CD1c-positive myeloid dendritic cell (primary cell): Measurements from ENCODE around the gene PLPP3.

Experiments
- DNase-seq: peaks from one replicate; pipeline ENCODE4 v3.0.0-alpha.2; 2016; ENCODE audit errors: extremely low spot score

The PLPP3 gene

DNA sequence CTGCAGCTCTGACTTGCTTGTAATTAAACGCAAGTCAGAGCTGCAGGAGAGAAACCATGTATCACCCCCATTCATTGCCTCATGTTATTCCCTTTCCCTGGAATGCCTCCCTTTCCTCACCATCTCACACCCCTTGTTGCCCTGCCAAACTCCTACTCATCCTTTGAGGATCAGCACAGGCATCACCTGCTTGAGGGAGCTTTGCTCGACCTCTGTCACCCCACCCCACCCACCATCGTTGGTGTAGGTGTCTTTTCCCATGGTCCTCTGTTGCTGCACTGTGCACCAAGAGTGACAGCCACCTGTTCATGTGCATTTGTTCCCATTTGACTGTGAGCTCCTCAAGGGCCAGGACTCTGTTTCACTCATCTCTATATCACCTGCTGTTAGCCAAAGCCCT lies 117.2 kb downstream of the PLPP3 start:
- DNase-seq = no peak

GRCh38 chr1:56461158-56462127 lies 117.9 kb downstream of the PLPP3 start:
- DNase-seq = no peak

DNA sequence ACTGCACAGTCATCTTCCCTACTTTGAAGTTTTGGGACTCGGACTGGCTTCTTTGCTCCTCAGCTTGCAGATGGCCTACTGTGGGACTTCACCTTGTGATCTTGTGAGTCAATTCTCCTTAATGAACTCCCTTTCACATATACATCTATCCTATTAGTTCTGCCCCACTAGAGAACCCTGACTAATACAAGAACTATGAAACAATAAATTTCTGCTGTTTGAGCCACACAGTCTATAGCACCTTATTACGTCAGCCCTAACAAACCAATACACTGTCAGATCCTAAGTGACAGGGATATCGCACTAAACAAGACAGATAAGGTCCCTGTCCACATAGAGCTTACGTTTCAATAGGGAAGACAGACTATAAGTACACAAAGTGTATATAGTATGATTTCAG lies 120.1 kb downstream of the PLPP3 start:
- no peak for DNase-seq

- DNase-seq = no peak
These were observed 121.5 kb downstream of the PLPP3 start for GRCh38 chr1:56457756-56458375.

GRCh38 chr1:56456435-56457101 lies 122.8 kb downstream of the PLPP3 start:
- DNase-seq = no peak

DNA sequence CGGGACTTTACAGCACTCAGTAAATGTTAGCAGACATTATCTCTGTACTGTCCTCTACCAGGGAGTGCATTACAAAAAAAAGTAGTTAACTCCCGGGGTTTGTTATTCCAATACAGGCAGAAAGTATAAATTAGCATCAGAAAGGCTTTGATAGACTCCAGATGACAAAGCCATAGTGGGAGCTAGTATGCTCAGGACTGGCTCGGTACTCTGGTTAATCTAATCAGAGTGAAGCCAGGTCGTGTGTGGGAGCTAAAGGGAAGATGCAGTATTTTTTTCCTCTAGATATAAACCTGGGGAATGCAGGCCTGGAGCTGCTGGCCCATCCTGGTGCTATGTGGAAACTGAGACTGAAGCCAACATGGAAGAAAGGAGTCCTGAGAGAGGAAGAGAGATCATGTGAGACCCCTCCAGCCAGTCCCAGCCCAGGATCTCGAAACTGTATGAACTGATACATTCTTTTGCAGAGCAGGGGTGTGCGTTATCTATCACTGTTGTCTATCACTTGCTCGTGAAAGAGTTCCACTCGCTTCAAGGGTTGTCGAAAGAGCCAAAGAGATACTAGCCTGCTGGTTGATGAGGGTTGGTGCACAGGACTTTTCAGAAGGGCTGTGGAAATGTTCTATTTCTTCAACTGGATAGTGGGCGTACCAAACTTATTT lies 125.8 kb downstream of the PLPP3 start:
- DNase-seq = no peak

GRCh38 chr1:56453016-56453415 lies 126.3 kb downstream of the PLPP3 start:
- no peak for DNase-seq

DNA sequence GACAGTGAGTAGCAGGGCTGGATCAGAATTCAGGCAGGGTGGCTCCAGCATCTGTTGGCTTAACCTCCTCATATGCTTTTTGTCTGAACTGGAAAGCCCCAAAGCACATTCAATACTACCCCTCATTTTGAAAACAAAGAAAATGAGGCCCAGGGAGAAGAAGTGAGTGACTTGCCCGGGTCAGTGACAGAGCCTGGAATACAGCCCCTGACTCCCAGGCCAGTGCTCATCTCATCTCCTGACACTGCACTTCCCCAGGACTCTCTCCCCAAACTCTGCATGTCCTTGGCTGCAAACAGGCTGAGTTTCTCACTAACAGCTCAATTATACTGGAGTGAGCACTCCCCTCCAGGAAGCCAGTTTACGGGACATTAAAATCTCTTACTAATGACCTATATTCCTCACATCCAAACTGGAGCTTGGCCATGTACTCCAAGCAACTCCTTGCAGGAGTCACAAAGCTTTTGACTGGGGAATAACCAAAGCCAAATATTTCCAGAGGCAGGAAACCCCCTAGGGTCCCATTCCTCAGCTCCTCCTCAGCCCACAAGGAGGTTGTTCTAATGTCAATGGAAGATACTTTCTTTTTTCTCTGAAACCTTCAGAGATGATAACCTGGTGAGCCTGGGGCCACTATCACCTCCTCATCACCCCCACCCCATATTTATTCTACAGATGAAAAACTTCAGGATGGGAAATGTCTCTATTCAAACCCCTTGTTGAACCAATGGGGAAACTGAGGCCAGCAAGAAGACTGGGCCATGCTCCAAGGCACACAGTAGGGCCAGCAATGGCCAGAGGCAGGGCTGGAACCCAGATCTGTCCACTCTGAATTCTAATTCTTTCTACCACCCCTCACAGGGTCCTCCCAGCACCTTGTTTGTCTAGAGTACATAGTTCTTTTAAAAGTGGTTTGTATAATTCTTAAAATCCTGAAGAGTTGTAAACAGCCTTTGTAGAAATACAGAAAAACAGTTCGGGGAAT lies 127.0 kb downstream of the PLPP3 start:
- DNase-seq = no peak

DNA sequence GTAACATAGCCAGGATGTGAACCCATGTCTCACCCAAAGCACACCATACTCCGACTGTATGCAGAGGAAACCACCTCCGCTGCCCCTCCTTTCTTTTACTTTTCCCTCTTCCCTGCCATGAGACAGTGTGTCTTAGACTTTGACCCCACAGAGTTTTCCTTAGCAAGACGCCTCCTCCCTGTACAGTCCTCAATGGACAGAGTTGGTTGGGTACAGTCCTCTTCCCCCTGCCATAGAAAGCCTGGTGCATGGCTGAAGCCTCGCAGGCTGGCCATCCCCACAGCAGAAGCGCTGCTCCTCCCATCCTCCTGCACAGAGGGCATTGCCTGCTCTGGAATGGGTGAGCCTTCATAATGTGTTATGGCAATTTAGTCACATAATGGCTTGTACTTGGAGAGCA lies 127.9 kb downstream of the PLPP3 start:
- no peak for DNase-seq

DNA sequence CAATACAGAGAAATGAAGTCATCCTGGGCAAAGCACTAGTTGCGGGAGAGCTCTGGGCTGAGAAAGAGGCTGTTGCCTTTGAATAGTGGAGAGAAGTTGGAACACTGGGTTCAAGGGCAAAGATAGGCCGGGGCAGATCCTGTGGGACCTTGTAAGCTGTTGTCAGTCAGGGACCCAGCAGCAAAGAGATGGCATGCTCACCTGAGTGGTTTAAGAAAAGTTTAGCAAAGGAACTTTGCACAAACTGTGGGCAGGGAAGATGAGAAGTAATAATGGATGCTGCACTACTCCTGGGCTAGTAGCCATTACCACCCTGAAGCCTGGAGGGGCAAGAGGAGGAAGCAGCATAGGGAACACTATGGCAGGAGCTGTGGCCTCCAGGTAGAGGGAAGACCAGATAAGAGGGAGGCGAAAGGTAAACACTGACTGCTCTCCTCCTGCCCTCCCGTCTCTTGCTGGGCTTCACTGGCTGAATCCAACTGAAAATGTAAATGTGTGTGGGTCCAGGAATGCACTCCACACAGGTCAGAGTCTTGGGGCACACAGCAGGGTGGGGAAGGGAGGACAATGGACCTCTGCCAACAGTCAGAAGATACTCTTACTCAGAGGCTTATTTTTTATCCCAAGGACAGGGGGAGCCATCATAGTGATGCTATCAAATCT lies 129.2 kb downstream of the PLPP3 start:
- DNase-seq = no peak

- no peak for DNase-seq
These were observed 130.6 kb downstream of the PLPP3 start for GRCh38 chr1:56448529-56449300.

GRCh38 chr1:56447823-56448222 lies 131.5 kb downstream of the PLPP3 start:
- DNase-seq = no peak

GRCh38 chr1:56446531-56447098 lies 132.7 kb downstream of the PLPP3 start:
- no peak for DNase-seq

DNA sequence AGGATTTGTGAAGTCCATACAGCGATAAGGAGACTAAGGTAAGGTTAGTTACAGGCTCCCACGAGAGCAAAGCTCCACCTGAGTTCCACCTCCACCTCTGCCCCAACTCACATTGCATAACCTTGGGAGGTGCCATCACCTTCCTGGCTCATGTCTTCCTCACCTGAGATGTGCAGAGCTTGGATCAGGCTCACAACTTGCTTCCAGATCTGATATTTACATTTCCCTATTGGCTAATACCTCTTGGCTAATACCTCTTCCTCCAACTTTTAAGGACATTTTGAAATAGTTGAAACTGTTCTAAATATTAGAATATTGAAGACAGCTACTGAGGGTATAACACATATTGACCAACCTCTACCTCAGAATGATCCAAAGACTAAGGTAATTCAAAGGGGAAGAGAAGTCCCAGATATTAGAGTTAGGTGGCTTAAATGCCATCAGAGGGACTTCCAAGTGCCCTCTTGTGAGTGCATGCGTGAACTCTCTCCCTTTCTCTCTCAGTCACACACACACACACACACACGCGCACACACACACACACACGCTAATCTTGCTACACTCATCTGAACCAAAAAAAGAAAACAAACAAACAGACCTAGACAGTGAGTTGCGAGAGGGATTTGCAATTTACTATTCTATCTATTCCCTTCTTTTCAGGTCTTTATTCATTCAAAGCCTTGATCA lies 134.3 kb downstream of the PLPP3 start:
- peak; percentile 17 for DNase-seq
